H1 (cell line): Measurements from ENCODE around the gene CHRNA4.

Experiments
- ASH2L ChIP-seq: fragments of 200-600, 300-600 bp; sonication (generic); IDR thresholded peaks from one replicate; pipeline ENCODE4 v1.7.1; 2017; ENCODE audit warnings: low read length
- USF2 ChIP-seq: IDR thresholded peaks from 2 replicates; pipeline ENCODE4 v1.6.1; 2011; ENCODE audit warnings: low read length, improper control_type of control experiment

- TF ChIP-seq USF2 (no peak), ASH2L (no peak)
Observed at GRCh38 chr20:63376283-63377250, 15.4 kb upstream of the CHRNA4 start.
